ENCODE measurements around the gene RAX2. TPM values are rescaled to one million over a fixed set of nuclear protein-coding genes. Genes with fewer than 3 reads are reported as not detected.

Gene RAX2
- total RNA-seq, 2 donors from 2014 or later, result not detected

GRCh38 chr19:3753631-3754410 lies 18.2 kb downstream of the RAX2 start:
- peaks cover 29% of the 10 kb centered on the region for H3K36me3 ChIP-seq
- no peak for ATAC-seq (ENCODE audit: insufficient number of reproducible peaks, low FRiP score, low read depth)

GRCh38 chr19:3752492-3752891 lies 19.5 kb downstream of the RAX2 start:
- Histone ChIP-seq H3K27me3 (replicated peaks; ENCODE audit: insufficient read depth) (no peaks in the 10 kb centered on the region), H3K36me3 (peaks cover 26% of the 10 kb centered on the region), H3K4me1 (ENCODE audit: control insufficient read depth in 1 of 2, low read depth in 2 of 2) (no peaks in the 10 kb centered on the region), H3K4me3 (no peak overlapping the region), H3K9me3 (no peaks in the 10 kb centered on the region), H3K27ac (no peak overlapping the region)
- ATAC-seq (ENCODE audit: insufficient number of reproducible peaks, low FRiP score, low read depth), result no peak
- TF ChIP-seq CTCF (IDR thresholded peaks at IDR 0.05), result no peak
- no peak for DNase-seq (ENCODE audit: low spot score)

More at GRCh38 chr19:3753631-3754410, 18.2 kb downstream of the RAX2 start:
- Histone ChIP-seq H3K4me1 (ENCODE audit: control insufficient read depth in 1 of 2, low read depth in 2 of 2) (peaks cover 0 to 3% of the 10 kb centered on the region in 2 donors), H3K27ac (no peak overlapping the region), H3K9me3 (no peaks in the 10 kb centered on the region), H3K27me3 (replicated peaks; ENCODE audit: insufficient read depth) (no peaks in the 10 kb centered on the region), H3K4me3 (no peak overlapping the region)
- TF ChIP-seq CTCF (IDR thresholded peaks at IDR 0.05), result no peak
- DNase-seq (ENCODE audit: low spot score), result no peak

GRCh38 chr19:3751236-3751635 lies 20.8 kb downstream of the RAX2 start:
- Histone ChIP-seq H3K27me3 (replicated peaks; ENCODE audit: insufficient read depth) (no peaks in the 10 kb centered on the region), H3K36me3 (peaks cover 22% of the 10 kb centered on the region), H3K9me3 (no peaks in the 10 kb centered on the region), H3K27ac (no peak overlapping the region), H3K4me1 (ENCODE audit: control insufficient read depth in 1 of 2, low read depth in 2 of 2) (no peaks in the 10 kb centered on the region), H3K4me3 (no peak overlapping the region)
- DNase-seq (ENCODE audit: low spot score) (no peak), ATAC-seq (ENCODE audit: insufficient number of reproducible peaks, low FRiP score, low read depth) (no peak)
- TF ChIP-seq CTCF (IDR thresholded peaks at IDR 0.05), result no peak

- Histone ChIP-seq H3K36me3 (peaks cover 22% of the 10 kb centered on the region), H3K4me1 (ENCODE audit: control insufficient read depth in 1 of 2, low read depth in 2 of 2) (no peaks in the 10 kb centered on the region), H3K27ac (no peak overlapping the region), H3K27me3 (replicated peaks; ENCODE audit: insufficient read depth) (no peaks in the 10 kb centered on the region), H3K4me3 (no peak overlapping the region), H3K9me3 (no peaks in the 10 kb centered on the region)
- no peak for TF ChIP-seq CTCF (IDR thresholded peaks at IDR 0.05)
- no peak for DNase-seq (ENCODE audit: low spot score)
- no peak for ATAC-seq (ENCODE audit: insufficient number of reproducible peaks, low FRiP score, low read depth)
Observed at GRCh38 chr19:3750211-3750610, 21.8 kb downstream of the RAX2 start.

GRCh38 chr19:3748965-3749364 lies 23.1 kb downstream of the RAX2 start:
- TF ChIP-seq CTCF (IDR thresholded peaks at IDR 0.05), result no peak
- H3K36me3 ChIP-seq, result peaks cover 17% of the 10 kb centered on the region
- no peaks in the 10 kb centered on the region for H3K27me3 ChIP-seq (replicated peaks; ENCODE audit: insufficient read depth)
- no peak overlapping the region for H3K27ac ChIP-seq
- no peaks in the 10 kb centered on the region for H3K4me1 ChIP-seq (ENCODE audit: control insufficient read depth in 1 of 2, low read depth in 2 of 2)
- no peaks in the 10 kb centered on the region for H3K9me3 ChIP-seq
- DNase-seq (ENCODE audit: low spot score) (no peak), ATAC-seq (ENCODE audit: insufficient number of reproducible peaks, low FRiP score, low read depth) (no peak)
- no peak overlapping the region for H3K4me3 ChIP-seq
